OCI-LY3 (cell line): ENCODE data around the gene CRYBG3.

Source experiments
- H2AFZ ChIP-seq: fragments of 200-600, 300-600 bp; shearing (Covaris generic); 2 replicates; pipeline ENCODE4 v1.6.0; 2014; ENCODE audit warnings: antibody characterized with exemption, low read depth, low read length
- H3K27ac ChIP-seq: fragments of 200-600, 300-600 bp; sonication (generic); 2 replicates; pipeline ENCODE4 v1.5.1; 2014; ENCODE audit warnings: mild to moderate bottlenecking, low read length, moderate library complexity, mixed read lengths
- H3K27me3 ChIP-seq: fragments of 200-600, 300-600 bp; sonication (generic); 2 replicates; pipeline ENCODE4 v1.6.1; 2014; ENCODE audit warnings: low read depth, low read length, mixed read lengths
- H3K36me3 ChIP-seq: fragments of 200-600, 300-600 bp; sonication (generic); replicated peaks from 2 replicates; pipeline ENCODE3; 2014; ENCODE audit warnings: low read depth, low read length, mixed read lengths
- H3K4me1 ChIP-seq: fragments of 300-600, 200-600 bp; sonication (generic); 2 replicates; pipeline ENCODE4 v1.6.1; 2014; ENCODE audit warnings: low read length, mixed read lengths
- H3K4me2 ChIP-seq: fragments of 200-600, 300-600 bp; sonication (generic); 2 replicates; pipeline ENCODE4 v1.6.1; 2014; ENCODE audit warnings: low read length, mixed read lengths
- H3K4me3 ChIP-seq: fragments of 300-600, 200-600 bp; sonication (generic); 2 replicates; pipeline ENCODE4 v1.5.1; 2014; ENCODE audit warnings: antibody characterized with exemption, mild to moderate bottlenecking, low read length, moderate library complexity
- H3K79me2 ChIP-seq: fragments of 300-600, 200-600 bp; shearing (Covaris generic); 2 replicates; pipeline ENCODE4 v1.6.1; 2014; ENCODE audit warnings: mild to moderate bottlenecking, low read length, mixed read lengths
- H3K9ac ChIP-seq: fragments of 300-600, 200-600 bp; shearing (Covaris generic); 2 replicates; pipeline ENCODE4 v1.6.0; 2014; ENCODE audit warnings: mild to moderate bottlenecking, low read length, moderate library complexity
- H3K9me3 ChIP-seq: fragments of 200-600, 300-600 bp; shearing (Covaris generic); 2 replicates; pipeline ENCODE4 v1.6.1; 2014; ENCODE audit warnings: low read length, mixed read lengths; ENCODE audit not compliant: insufficient read depth
- H4K20me1 ChIP-seq: fragments of 200-600, 300-600 bp; sonication (generic); 2 replicates; pipeline ENCODE4 v1.6.1; 2016; ENCODE audit warnings: low read length, mixed read lengths; ENCODE audit not compliant: insufficient read depth
- EZH2phosphoT487 ChIP-seq: fragments of 200-600 bp; shearing (Covaris generic); IDR thresholded peaks from 2 replicates; pipeline ENCODE4 v1.6.1; 2018; ENCODE audit warnings: antibody characterized with exemption, mixed run types, low read depth
- TF ChIP-seq, protein P1 (sequence below): fragments of 200-600, 300-600 bp; sonication (generic); IDR thresholded peaks from 2 replicates; pipeline ENCODE4 v1.5.1; 2014; ENCODE audit warnings: antibody characterized with exemption, low read length, low read depth

Gene CRYBG3

DNA sequence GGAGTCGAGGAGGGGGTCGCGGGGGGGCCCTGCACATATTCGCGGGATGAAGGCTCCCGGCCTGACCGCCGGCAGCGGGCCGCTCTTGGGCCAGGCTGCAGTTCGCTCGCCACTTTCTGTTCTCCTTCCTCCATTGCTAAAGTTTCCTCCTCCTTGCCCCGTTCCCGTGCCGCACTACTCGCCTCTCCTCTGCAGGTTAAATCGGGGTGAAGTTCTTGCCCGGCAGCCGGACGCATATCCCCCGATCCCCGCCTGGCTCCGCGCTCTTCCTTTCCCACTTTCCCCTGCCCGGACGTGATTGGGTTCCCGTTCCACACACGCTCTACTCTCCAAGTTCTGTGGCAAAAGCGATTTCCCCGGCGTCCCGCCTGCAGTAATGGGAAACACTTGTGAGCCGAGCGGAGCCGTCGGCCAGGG is 556 bp downstream of the CRYBG3 start:
- peak overlapping the region; percentile 87 for H3K4me3 ChIP-seq

DNA sequence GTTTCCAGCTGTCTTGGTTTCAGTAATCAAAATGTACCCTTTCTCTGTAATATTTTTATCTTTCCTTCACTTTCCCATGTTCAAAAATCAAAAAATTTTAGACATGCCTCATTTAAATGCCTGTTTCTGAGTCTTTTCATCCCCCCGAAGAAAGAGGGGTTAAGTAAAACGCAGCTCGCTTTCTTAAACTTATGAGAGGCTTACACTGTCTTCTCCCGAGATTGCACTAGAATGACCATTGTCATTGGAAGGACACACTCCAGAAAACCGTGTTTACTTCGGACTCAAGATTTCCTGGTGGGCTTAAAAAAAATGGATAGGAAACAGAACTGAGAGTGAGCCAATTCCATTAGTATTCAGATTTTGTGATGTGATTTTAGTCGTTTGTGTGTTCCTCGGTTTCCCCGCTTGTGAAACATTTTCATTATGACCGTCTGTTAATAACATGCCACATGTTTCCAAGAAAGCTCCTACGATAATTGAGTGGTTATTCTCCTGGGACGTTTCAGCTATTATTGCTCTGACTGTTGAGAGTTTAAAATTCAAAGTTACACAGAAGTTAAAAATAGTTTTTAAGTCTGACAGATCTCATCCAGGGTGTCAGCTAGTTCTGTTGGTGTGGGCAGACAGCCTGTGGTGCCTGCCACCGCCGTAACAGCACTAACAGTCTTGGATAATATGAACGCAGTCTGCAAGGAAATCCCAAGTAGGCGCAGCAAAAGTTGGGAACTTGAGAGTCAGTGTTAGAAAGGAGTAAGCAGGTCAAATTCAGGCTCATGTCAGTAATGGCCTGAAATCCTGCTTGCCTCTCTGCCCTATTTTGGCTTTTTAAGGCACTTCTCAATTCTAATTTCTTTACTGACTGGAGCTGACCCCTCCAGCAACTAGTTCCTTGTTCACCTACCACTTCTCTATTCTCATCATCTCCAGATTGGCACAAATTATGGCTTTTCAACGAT is 1.5 kb downstream of the CRYBG3 start:
- Histone ChIP-seq H3K27me3 (peaks cover 14% of the 10 kb centered on the region; the same call in 1 of the 2 replicates), H3K79me2 (no peaks in the 10 kb centered on the region), H3K27ac (no peak overlapping the region), H3K4me2 (peak overlapping the region; percentile 95), H3K4me1 (peaks cover 16% of the 10 kb centered on the region), H4K20me1 (peaks cover 2% of the 10 kb centered on the region), H3K9me3 (no peaks in the 10 kb centered on the region), H3K9ac (no peak overlapping the region), H3K36me3 (no peaks in the 10 kb centered on the region), H3K4me3 (peak overlapping the region; percentile 87), H2AFZ (no peak overlapping the region)
- TF ChIP-seq, protein P1, sequence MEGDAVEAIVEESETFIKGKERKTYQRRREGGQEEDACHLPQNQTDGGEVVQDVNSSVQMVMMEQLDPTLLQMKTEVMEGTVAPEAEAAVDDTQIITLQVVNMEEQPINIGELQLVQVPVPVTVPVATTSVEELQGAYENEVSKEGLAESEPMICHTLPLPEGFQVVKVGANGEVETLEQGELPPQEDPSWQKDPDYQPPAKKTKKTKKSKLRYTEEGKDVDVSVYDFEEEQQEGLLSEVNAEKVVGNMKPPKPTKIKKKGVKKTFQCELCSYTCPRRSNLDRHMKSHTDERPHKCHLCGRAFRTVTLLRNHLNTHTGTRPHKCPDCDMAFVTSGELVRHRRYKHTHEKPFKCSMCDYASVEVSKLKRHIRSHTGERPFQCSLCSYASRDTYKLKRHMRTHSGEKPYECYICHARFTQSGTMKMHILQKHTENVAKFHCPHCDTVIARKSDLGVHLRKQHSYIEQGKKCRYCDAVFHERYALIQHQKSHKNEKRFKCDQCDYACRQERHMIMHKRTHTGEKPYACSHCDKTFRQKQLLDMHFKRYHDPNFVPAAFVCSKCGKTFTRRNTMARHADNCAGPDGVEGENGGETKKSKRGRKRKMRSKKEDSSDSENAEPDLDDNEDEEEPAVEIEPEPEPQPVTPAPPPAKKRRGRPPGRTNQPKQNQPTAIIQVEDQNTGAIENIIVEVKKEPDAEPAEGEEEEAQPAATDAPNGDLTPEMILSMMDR, result no peak
- no peak for TF ChIP-seq EZH2phosphoT487

More for the DNA sequence above, 556 bp downstream of the CRYBG3 start:
- peak overlapping the region; percentile 95 for H3K4me2 ChIP-seq
- peak overlapping the region; percentile 74 for H3K9ac ChIP-seq
- no peaks in the 10 kb centered on the region for H3K79me2 ChIP-seq
- H3K4me1 ChIP-seq, result peaks cover 16% of the 10 kb centered on the region
- H3K27me3 ChIP-seq, result peaks cover 14% of the 10 kb centered on the region; the same call in 1 of the 2 replicates
- H3K36me3 ChIP-seq, result no peaks in the 10 kb centered on the region
- TF ChIP-seq, protein P1, result no peak
- TF ChIP-seq EZH2phosphoT487, result no peak
- no peak overlapping the region for H3K27ac ChIP-seq
- no peaks in the 10 kb centered on the region for H3K9me3 ChIP-seq
- peak overlapping the region; percentile 58 for H2AFZ ChIP-seq
- H4K20me1 ChIP-seq, result peaks cover 2% of the 10 kb centered on the region

DNA sequence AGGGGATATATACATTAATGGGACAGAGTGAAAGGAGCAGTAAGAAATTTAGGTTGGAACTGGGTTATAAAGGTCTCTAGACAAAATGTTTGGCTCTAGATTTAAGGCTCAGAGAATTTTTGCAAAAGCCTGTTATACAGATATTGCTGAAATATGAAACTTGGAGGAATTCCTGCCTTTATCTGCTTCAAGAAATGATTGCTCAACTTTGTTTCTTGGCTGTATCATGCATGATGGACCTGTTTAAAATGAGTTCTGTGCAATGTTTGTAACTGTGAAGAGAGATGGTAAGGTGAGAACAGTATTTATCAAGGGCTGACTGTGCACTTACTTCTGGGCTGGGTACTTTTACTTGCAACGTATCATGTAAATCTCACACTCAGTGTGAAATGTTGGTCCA is 3.3 kb downstream of the CRYBG3 start:
- H3K4me2 ChIP-seq, result no peak overlapping the region
- peaks cover 16% of the 10 kb centered on the region for H3K4me1 ChIP-seq
- H3K36me3 ChIP-seq, result no peaks in the 10 kb centered on the region
- H3K9ac ChIP-seq, result no peak overlapping the region
- H3K4me3 ChIP-seq, result no peak overlapping the region
- peaks cover 14% of the 10 kb centered on the region; the same call in 1 of the 2 replicates for H3K27me3 ChIP-seq
- no peak overlapping the region for H2AFZ ChIP-seq
- H4K20me1 ChIP-seq, result peaks cover 2% of the 10 kb centered on the region
- no peaks in the 10 kb centered on the region for H3K9me3 ChIP-seq
- H3K79me2 ChIP-seq, result no peaks in the 10 kb centered on the region
- no peak for TF ChIP-seq EZH2phosphoT487
- TF ChIP-seq, protein P1, result no peak
- no peak overlapping the region for H3K27ac ChIP-seq

DNA sequence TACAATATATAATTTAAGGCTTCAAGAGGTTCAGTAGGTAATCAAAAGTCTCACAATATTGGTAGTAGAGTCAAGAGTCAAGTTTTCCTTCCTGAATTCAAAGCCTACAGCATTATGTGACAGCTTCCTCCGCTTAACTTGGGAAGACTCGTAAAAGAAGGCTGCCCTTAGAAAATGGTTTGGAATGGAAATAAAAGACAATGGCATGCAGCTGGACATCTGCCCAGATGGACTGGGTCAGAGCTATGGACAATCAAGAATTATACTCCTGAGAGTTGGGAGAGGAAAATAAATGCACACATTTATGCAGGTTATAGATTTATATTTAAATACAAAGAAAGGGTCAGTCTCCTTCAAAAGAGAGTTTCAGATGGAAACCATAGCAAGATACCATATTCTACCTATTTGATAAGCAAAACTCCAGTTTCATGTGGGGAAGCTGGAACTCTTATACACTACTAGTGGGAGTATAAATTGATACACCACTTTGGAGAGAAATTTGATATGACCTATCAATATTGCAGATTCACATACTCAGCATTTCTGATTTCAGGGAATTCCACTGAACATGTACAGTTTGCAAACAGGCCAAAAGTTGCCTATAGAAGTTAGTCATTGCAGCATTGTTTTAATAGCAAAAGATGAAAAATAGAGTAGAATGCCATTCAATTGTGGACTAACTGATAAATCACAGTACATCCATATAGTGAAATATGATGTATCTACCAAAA is 6.1 kb downstream of the CRYBG3 start:
- Histone ChIP-seq H3K4me1 (peaks cover 7% of the 10 kb centered on the region), H4K20me1 (peaks cover 2% of the 10 kb centered on the region), H3K27ac (no peak overlapping the region), H3K9ac (no peak overlapping the region), H3K79me2 (no peaks in the 10 kb centered on the region), H3K4me3 (no peak overlapping the region), H3K27me3 (peaks cover 9% of the 10 kb centered on the region; the same call in 1 of the 2 replicates), H2AFZ (no peak overlapping the region), H3K36me3 (no peaks in the 10 kb centered on the region), H3K4me2 (no peak overlapping the region), H3K9me3 (no peaks in the 10 kb centered on the region)
- TF ChIP-seq EZH2phosphoT487, result no peak
- TF ChIP-seq, protein P1, result no peak
